ENCODE measurements around the gene CGB5.
"Not testable (repeated sequence)": the region's sequence is repeated elsewhere in the genome, so short reads cannot be mapped to it uniquely, and the experiment has no call there.

Gene CGB5

GRCh38 chr19:49043548-49043947 lies at the start of gene CGB5:
TSS of gene CGB5 (plus strand) at chr19:49043848. CDS start at chr19:49044210, 362 bp downstream.
- not testable (repeated sequence) for DNase-seq

- no peak for DNase-seq
Measured at GRCh38 chr19:48994035-48994386, 49.6 kb upstream of the CGB5 start.

- peak; percentile 92 for DNase-seq
Measured at GRCh38 chr19:48997972-48998371, 45.7 kb upstream of the CGB5 start.

GRCh38 chr19:48999481-49000325 lies 43.9 kb upstream of the CGB5 start:
- DNase-seq, result peak; percentile 92

- no peak for DNase-seq
Measured at GRCh38 chr19:49004133-49004532, 39.5 kb upstream of the CGB5 start.

GRCh38 chr19:49004964-49005614 lies 38.6 kb upstream of the CGB5 start:
- DNase-seq, result no peak

- no peak for DNase-seq
Measured at GRCh38 chr19:49006905-49007304, 36.7 kb upstream of the CGB5 start.

GRCh38 chr19:49009828-49010227 lies 33.8 kb upstream of the CGB5 start:
- DNase-seq, result no peak

- no peak for DNase-seq
Measured at GRCh38 chr19:49010453-49010852, 33.2 kb upstream of the CGB5 start.

- DNase-seq, result no peak
Measured at GRCh38 chr19:49011194-49011593, 32.5 kb upstream of the CGB5 start.

- DNase-seq, result peak; percentile 61
Measured at GRCh38 chr19:49014123-49014869, 29.4 kb upstream of the CGB5 start.

GRCh38 chr19:49014870-49015255 lies 28.8 kb upstream of the CGB5 start:
- DNase-seq, result peak; percentile 48

GRCh38 chr19:49016067-49016839 lies 27.4 kb upstream of the CGB5 start:
- DNase-seq, result peak; percentile 14

- DNase-seq, result no peak
Measured at GRCh38 chr19:49017041-49017665, 26.5 kb upstream of the CGB5 start, which contains the start of gene LHB. TSS of gene LHB (minus strand) at chr19:49017091. CDS start at chr19:49017081, 10 bp downstream.

GRCh38 chr19:49017666-49018351 lies 25.8 kb upstream of the CGB5 start:
- peak; percentile 89 for DNase-seq

- peak; percentile 51 for DNase-seq
Measured at GRCh38 chr19:49018388-49019241, 25.0 kb upstream of the CGB5 start.

- DNase-seq, result peak; percentile 79
Measured at GRCh38 chr19:49019242-49019932, 24.3 kb upstream of the CGB5 start.

- peak; percentile 59 for DNase-seq
Measured at GRCh38 chr19:49020342-49020741, 23.3 kb upstream of the CGB5 start.

- peak; percentile 56 for DNase-seq
Measured at GRCh38 chr19:49020931-49021895, 22.4 kb upstream of the CGB5 start.

Data from islet precursor cell (in vitro differentiated cells).